NCI-H2029 treated with DMSO at 0.1 percent for 48 hours (cell line): Measurements from ENCODE around the gene TTC28.
"Not testable (repeated sequence)": the region's sequence is repeated elsewhere in the genome, so short reads cannot be mapped to it uniquely, and the experiment has no call there.

Source experiments
- DNase-seq: peaks from one replicate; lab custom pipeline; 2025; lab: John Stamatoyannopoulos, UW

Gene TTC28

DNA sequence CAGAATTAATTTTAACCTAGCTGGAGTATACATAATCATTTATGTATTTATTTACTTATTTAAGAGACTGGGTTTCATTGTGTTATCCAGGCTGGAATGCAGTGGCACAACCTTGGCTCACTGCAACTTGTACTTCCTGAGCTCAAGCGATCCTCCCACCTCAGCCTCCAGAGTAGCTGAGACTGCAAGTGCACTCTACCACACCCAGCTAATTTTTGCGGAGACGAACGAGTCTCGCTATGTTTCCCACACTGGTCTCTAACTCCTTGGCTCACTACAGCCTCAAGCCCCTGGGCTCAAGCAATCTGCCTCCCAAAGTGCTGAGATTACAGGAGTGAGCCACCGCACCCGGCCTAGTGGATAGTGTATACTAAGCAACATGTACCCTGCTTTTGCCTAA is 1.5 kb downstream of the TTC28 start:
- not testable (repeated sequence) for DNase-seq

DNA sequence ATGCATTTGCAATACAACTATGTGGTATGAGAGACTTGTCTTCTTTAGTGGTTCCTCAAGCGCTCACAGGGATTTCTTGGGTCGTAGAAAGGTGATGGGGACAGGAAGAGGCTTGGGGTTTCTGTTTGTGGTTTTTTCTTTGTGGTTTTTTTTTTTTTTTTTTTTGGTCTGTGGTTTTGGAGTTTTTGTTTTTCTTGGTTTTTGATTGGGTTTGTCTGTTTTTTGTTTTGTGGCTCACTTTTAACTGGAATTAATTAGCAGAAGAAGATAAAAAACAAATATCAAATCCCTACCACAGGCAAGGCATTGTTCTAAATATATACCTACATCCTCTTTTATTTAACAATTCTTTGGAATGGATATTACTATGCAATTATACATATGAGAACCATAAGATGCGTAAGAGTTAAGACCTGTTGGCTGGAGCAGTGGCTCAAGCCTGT is 5.5 kb downstream of the TTC28 start:
- DNase-seq: no peak

GRCh38 chr22:28670756-28671155 is 8.9 kb downstream of the TTC28 start:
- DNase-seq: no peak

DNA sequence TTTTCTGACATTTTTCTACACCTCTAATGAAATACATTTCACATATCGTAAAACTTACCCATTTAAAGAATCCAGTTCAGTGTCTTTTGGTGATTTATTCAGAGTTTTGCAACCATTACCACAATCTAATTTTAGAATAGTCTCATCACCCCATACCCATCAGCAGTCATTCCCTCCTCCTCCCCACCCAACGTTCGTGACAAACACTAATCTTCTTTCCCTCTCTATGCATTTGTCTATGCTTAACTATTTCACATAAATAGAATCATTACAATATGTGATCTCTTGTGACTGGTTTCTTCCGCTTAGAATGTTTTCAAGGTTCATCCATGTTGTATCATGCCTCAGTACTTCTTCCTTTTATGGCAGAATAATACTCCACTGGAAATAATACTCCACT is 9.5 kb downstream of the TTC28 start:
- DNase-seq: no peak

- no peak for DNase-seq
These were observed 10.3 kb downstream of the TTC28 start for GRCh38 chr22:28669387-28669786.

DNA sequence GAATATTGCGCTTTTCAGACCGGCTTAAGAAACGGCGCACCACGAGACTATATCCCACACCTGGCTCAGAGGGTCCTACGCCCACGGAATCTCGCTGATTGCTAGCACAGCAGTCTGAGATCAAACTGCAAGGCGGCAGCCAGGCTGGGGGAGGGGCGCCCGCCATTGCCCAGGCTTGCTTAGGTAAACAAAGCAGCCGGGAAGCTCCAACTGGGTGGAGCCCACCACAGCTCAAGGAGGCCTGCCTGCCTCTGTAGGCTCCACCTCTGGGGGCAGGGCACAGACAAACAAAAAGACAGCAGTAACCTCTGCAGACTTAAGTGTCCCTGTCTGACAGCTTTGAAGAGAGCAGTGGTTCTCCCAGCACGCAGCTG is 16.1 kb downstream of the TTC28 start:
- DNase-seq: not testable (repeated sequence)

DNA sequence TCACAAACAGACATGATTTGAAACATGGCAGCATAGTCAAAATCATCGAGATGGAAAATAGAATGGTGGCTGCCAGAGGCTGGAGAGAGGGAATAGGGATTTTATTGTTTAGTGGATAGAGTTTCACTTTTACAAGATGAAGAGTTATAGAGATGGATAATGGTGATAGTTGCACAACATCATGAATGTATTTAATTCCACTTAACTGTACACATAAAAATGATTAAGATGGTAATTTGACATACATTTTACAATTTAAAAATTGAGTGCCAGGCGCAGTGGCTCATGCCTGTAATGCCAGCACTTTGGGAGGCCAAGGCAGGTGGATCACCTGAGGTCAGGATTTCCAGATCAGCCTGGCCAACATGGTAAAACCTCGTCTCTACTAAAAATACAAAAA is 21.2 kb downstream of the TTC28 start:
- no peak for DNase-seq

- no peak for DNase-seq
These were observed 23.5 kb downstream of the TTC28 start for GRCh38 chr22:28656181-28656580.

DNA sequence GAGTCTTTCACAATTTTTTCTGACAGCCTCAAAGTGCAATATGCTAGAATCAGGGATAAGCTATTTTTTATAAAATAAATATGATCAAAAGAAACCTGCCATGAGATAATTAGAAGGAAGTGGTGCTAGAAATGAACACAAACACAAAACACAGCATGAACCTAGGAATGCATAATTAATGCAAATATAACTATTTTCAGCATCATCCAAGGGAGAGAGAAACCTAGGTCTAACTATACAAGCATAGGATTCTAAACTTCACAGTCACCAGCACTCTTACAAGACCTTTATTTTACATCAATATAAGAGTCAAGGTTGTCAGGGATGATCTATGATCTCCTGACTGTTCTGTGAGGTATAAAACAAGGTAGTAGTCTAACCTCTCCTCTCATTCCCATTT is 29.2 kb downstream of the TTC28 start:
- no peak for DNase-seq

DNA sequence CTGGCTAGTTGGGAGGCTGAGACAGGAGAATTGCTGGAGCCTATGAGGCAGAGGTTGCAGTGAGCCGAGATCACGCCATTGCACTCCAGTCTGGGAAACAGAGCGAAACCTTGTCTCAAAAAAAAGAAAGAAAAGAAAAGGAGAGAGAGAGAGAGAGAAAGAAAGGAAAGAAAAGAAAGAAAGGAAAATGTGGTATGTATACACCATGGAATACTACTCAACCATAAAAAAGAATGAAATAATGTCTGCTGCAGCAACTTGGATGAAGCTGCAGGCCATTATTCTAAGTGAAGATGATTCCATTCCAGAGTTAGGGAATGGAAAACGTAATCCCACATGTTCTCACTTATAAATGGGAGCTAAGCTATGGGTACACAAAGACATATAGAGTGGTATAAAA is 30.8 kb downstream of the TTC28 start:
- no peak for DNase-seq

DNA sequence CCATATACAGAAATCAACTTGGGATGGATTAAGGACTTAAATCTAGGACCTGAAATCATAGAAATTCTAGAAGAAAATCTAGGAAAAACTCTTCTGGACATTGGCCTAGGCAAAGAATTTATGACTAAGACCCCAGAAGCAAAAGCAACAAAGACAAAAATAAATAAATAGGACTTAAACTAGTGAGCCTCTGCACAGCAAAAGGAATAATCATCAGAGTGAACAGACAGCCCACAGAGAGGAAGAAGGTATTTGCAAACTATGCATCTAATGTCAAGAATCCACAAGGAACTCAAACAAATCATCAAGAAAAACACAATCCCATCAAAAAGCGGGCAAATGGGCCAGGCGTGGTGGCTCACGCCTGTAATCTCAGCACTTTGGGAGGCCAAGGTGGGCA is 32.4 kb downstream of the TTC28 start:
- no peak for DNase-seq

DNA sequence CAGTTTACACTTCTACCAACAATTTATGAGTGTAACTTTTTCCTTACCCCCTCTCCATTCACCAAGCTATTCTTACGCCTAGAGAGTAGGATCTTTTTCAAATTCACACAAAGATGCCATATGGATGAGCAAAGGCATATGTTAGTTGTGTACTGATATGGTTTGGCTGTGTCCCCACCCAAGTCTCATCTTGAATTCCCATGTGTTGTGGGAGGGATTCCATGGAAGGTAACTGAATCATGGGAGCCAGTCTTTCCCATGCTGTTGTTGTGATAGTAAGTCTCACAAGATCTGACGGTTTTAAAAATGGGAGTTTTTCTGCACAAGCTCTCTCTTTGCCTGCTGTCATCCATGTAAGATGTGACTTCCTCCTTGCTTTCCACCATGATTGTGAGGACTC is 40.3 kb downstream of the TTC28 start:
- no peak for DNase-seq

DNA sequence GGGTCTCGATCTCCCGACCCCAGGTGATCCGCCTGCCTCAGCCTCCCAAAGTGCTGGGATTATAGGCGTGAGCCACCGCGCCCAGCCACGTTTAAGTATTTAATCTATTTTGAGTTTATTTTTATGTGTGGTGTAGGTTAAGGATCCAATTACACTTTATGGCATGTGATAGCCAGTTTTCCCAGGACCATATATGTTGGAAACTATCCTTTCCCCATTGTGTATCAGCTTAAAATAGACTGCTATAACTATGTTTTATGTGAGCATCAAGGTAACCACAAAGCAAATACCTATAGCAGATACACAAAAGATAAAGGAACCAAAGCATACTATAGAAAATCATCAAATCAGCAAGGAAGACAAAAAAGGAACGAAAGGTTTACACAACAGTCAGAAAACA is 42.4 kb downstream of the TTC28 start:
- DNase-seq: no peak

DNA sequence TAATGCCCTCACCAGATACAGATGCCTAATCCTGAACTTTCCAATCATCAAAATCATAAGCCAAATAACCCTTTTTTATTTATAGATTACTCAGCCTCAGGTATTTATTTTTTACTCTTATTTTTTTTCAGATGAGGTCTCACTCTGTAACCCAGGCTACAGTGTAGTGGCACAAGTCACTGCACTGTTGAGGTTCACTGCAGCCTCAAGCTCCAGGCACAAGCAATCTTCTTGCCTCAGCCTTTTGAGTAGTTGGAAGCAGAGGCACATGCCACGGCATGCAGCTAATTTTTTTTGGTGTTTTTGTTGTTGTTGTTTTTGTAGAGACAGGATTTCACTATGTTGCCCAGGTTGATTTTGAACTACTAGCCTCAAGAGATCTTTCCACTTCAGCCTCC is 49.5 kb downstream of the TTC28 start:
- no peak for DNase-seq

- DNase-seq: no peak
These were observed 50.0 kb downstream of the TTC28 start for GRCh38 chr22:28629420-28630176.

- no peak for DNase-seq
These were observed 50.9 kb downstream of the TTC28 start for GRCh38 chr22:28628766-28629165.

GRCh38 chr22:28627791-28628190 is 51.8 kb downstream of the TTC28 start:
- no peak for DNase-seq

- DNase-seq: no peak
These were observed 59.3 kb downstream of the TTC28 start for GRCh38 chr22:28620244-28620922.

- no peak for DNase-seq
These were observed 60.4 kb downstream of the TTC28 start for GRCh38 chr22:28619236-28619635.

GRCh38 chr22:28615423-28615822 is 64.2 kb downstream of the TTC28 start:
- DNase-seq: not testable (repeated sequence)

GRCh38 chr22:28609921-28610320 is 69.7 kb downstream of the TTC28 start:
- DNase-seq: no peak

DNA sequence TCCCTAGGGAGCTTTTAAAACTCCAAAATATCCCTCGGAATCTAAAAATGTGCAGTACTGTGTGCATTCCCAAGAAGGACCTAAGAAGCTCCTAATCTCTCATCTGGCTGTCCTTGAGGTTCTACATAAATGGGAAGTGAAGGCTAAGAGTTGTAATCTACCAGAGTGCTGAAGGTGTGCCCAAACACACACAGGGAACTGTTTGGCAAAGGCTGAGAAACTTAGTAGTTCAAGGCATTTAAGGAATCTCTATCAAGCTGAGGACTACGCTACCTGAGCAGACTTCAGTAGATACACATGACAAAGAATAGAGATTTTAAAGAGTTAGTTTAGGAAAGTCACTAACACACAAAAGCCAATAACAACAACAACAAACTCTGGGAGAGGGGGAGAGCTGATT is 71.1 kb downstream of the TTC28 start:
- no peak for DNase-seq

DNA sequence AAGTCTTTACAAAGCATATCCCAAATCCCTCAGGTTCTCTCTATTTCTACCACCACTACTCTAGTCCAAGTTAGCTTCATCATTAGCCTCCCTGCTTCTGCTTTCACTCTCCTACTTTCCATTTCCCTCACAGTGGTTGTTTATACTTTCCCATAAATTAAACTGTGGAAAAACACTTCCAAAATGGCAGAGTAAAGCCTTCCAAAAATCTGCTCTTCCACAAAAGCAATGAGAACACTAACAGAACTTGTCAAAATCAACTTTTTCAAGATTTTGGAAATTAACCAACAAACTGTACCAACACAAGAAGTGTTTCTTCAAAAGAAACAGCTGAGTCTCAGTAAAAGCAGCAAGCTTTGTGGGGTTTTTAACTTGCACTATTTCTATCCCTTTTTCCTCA is 71.8 kb downstream of the TTC28 start:
- no peak for DNase-seq
